ENCODE results near the gene LSS.

Gene LSS

GRCh38 chr21:46228345-46229051 lies at the start of gene LSS:
Gene LSS (minus strand): TSS chr21:46228774. CDS start chr21:46228745, 29 bp downstream.
- DNase-seq (ENCODE audit: low read depth): peak; percentile 96

DNA sequence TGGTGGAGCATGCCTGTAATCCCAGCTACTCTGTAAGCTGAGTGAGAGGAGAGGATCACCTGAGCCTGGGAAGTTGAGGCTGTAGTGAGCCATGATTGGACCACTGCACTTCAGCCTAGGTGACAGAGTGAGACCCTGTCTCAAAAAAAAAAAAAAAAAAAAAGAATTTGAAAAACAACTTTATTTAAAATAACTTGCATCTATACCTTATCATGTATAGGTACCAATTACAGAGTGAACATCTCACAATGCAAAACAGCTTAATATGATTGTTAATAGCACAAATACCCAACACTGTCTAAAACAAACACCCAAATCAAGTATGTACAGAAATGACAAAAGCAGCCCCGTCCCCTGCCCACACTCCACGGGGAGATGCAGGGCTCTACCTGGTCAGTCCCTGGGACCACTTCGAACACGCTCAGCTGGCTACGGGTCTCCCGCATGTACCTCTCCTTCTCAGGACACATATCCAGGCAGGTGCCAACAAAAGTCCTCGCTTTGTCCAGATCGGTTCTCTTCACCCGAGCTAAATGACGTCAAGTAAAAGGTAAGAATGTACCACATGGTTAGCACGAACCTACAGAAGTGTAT lies 46.3 kb upstream of the LSS start:
- DNase-seq (ENCODE audit: low read depth): no peak

DNA sequence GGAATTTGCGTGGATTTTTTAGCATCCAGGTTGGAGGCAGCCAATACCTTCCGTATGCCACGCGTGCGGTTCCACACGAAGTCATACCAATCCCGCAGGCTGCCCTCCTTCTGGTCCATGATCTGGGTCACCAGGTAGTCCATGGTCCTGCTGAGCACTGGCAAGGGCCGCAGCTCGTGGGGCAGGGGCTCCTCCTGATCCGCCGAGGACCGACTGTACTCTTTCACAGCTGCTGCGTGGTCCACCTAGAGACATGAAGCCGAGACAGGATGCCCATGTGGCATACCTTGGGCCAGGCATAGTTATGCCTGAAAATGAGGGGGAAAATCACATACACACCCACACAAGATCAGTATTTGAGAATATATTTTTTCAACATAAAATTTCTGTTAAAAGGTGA lies 44.8 kb upstream of the LSS start:
- no peak for DNase-seq (ENCODE audit: low read depth)

- DNase-seq (ENCODE audit: low read depth): peak; percentile 28
Measured at GRCh38 chr21:46269466-46269865, 40.9 kb upstream of the LSS start.

DNA sequence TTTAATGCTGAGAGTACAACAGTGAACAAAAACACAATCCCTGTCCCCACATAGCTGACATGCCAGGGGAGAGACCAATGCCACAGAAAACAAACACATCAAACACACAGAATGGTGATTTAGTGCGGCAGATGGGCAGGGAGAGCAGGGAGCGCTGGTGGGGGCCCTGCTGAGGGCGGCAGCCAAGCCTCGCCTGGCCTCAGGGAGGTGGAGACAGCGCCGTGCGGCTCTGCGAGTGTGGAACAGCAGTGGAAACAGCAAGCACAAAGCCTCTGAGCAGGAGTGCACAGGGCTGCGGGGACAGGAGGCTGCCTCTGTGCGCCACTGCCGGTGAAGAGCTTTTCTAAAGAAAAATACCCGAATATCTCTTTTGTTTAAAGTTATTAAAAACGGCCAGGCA lies 39.8 kb upstream of the LSS start:
- no peak for DNase-seq (ENCODE audit: low read depth)

DNA sequence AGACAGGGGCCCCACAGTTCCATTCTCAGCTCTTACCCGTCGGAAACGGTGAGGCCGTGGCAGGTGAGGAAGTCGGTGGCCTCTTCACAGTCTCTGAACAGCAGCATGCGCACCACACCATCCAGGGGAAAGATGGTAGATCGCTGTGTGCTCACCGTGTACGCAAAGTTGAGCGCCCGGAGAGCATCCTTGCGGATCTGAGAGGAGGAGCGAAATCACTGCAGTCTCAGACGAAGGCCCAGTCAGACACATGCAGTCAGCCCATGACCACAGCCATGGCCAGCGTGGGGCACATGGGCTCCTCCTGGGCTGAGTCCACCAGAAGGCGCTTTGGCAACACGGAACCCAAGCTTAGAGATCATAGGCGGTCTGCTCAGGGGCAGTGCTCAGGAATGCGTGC lies 38.4 kb upstream of the LSS start:
- DNase-seq (ENCODE audit: low read depth): no peak

DNA sequence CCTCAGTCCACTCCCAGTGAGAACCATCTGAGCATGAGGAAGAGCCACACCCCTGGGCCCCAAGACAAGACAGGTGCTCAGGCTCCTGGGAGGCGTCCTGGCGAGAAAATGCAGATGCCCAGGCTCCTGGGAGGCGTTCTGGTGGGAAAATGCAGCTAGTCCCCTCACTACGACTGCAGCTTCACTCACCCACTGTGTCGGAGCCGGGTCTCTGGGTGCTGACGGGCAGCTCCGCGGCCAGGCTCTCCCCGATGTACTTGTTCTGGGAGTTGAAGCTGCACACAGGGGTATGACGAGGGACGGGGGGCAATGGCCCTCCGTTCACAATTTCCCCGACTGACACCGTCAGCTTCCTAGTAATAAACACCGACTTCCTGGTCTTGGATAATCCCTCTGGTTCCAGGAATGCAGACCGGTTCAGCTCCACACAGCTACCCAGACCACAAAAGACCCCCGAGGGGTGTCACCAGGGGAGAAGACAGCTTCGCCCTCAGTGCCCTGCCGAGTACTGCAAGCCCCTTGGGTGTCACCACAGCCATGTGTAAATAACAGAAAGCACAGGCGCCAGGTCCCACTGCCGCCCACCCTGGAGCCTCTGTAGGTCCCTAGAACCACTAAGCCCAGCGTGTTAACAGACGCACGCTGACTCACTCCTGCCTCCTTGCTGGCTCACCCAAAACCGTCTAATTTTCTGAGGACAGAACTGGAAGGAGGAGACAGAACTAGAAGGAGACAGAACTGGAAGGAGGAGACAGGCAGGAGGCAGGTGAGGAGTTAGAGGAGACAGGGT lies 37.4 kb upstream of the LSS start:
- DNase-seq (ENCODE audit: low read depth): peak; percentile 15

GRCh38 chr21:46264690-46265144 lies 36.1 kb upstream of the LSS start:
- no peak for DNase-seq (ENCODE audit: low read depth)

GRCh38 chr21:46264046-46264689 lies 35.6 kb upstream of the LSS start:
- no peak for DNase-seq (ENCODE audit: low read depth)

DNA sequence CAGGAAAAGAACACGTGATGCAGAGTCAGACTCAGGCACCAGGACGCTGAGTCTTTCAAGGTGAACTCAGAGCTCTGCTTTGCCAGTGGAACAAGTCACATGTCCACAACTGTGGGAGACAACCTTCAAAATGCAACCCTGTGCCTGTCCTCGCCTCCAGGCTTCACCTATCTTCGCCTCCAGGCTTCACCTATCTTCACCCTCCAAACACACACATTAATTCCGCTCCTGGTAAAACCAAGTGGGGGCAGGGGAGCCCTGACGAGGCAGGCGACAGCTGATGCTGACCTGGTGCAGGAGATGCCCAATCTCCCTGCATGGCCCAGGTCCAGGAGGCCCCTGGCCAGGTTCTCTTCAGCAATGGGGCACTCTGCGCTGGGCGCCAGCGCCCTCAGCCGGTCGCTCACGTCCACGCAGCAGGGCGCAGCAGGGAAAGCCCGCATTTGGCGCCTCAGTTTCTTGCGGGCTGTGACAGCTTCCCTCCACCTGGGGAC lies 28.0 kb upstream of the LSS start:
- DNase-seq (ENCODE audit: low read depth): no peak

- no peak for DNase-seq (ENCODE audit: low read depth)
Measured at GRCh38 chr21:46255758-46256337, 27.3 kb upstream of the LSS start.

DNA sequence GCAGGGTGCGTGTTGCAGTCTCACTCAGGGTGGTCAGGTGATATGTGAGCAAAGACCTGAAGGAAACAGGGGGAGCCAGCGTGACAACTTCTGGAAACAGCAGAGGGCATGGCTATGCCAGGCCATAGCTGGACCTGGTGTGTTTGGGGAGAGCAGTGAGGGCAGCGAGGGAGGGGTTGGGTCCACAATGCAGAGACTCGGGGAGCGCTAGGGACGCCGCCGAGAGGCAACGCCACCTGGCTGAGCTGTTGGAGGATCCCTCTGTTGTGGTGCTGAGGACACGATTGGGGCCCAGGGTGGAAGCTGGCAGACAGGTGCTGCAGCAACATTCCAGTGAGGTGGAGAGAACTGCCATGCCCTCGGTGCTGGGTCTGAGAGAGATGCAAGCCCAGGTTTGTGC lies 26.6 kb upstream of the LSS start:
- no peak for DNase-seq (ENCODE audit: low read depth)

DNA sequence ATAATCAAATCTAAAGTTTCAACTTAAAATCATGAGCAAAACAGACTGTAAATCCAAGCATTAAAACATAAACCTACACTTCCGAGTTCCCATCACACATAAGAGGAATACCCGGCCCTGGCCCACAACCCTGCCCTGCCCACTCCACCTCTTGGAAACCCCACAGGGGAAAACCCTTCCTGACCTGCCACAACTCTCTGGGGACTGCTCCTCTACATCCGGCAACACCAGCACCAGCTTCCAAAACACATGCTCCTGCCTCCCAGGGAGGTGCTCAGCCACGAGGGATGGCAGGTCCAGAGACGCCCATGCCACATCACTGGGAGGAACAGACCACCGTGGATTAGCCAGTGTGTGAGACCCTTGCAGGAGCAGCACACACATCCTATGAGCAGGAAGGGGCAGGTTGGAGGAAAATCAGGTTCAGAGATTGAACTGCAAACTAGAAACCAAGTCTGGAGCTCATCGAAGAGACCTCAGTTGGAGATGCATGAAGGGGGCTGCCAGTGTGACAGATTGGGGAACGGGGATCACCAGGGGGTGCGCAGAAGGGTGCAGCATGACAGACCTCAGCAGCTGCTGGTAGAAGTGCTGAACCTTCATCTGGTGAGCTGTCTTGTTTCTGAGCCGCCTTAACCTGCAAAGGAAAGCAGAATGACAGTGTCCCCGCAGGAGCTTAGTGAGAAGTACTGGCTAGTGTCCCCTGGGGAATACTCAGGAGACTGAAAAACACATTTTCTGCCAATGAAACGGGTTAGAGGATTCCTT lies 25.8 kb upstream of the LSS start:
- no peak for DNase-seq (ENCODE audit: low read depth)

DNA sequence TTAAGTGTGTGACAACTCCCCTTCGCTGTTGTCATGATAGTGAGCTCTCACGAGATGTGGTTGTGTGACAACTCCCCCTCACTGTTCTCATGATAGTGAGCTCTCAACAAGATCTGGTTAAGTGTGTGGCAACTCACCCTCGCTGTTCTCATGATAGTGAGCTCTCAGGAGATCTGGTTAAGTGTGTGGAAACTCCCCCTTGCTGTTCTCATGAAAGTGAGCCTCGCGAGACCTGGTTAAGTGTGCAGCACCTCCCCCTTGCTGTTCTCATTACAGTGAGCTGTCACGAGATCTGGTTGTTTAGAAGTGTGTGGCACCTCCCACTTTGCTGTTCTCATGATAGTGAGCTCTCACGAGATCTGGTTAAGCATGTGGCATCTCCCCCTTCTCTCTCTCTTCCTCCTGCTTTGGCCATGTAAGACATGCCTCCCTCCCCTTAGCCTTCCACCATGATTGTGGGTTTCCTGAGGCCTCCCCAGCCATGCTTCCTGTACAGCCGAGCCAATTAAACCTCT lies 25.1 kb upstream of the LSS start:
- no peak for DNase-seq (ENCODE audit: low read depth)

GRCh38 chr21:46252840-46253239 lies 24.3 kb upstream of the LSS start:
- DNase-seq (ENCODE audit: low read depth): no peak

- DNase-seq (ENCODE audit: low read depth): no peak
Measured at GRCh38 chr21:46250146-46250725, 21.7 kb upstream of the LSS start.

- no peak for DNase-seq (ENCODE audit: low read depth)
Measured at GRCh38 chr21:46248827-46249226, 20.3 kb upstream of the LSS start.

DNA sequence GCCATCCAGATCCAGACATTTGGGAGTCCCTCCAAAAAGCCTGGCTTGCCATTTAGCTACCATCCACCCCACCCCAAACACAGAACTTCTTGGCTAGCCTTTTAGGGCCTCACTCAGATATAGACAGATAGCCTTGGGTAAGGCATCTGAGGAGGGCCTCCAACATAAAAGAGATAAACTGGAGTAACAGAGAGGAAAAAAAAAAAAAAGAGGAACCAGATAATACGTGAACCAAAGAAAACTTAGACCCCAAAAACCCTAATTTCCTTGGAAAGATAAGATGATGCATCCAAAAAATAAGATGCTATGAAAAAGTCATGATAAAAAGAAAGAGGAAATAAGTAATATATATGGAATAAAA lies 19.8 kb upstream of the LSS start:
- DNase-seq (ENCODE audit: low read depth): no peak

- DNase-seq (ENCODE audit: low read depth): no peak
Measured at GRCh38 chr21:46247699-46248421, 19.3 kb upstream of the LSS start.

GRCh38 chr21:46246345-46246744 lies 17.8 kb upstream of the LSS start:
- no peak for DNase-seq (ENCODE audit: low read depth)

Measured in ELR (cell line).